G401 (cell line): ENCODE results near the gene ARHGAP22. TPM values are rescaled to one million over a fixed set of nuclear protein-coding genes. Genes with fewer than 3 reads are reported as not detected.

ENCODE experiments used
- DNase-seq: peaks from one replicate; pipeline ENCODE4 v3.0.0-alpha.2; 2015; ENCODE audit warnings: low spot score
- in situ Hi-C: cut with HindIII; loops from 2 replicates; pipeline ENCODE4 v1.10.0; 2016; ENCODE audit warnings: low sequenced_read_pairs, mixed read lengths
- total RNA-seq: library from RNA; depleted of rRNA; stranded (reverse); fragments of >200 nt; shearing (Covaris generic); gene quantifications from 2 replicates; pipeline ENCODE4 v1.2.3, GENCODE V29; 2014

ARHGAP22 gene
- total RNA-seq, 1 experiment from 2014 or later: 1.2 TPM

DNA sequence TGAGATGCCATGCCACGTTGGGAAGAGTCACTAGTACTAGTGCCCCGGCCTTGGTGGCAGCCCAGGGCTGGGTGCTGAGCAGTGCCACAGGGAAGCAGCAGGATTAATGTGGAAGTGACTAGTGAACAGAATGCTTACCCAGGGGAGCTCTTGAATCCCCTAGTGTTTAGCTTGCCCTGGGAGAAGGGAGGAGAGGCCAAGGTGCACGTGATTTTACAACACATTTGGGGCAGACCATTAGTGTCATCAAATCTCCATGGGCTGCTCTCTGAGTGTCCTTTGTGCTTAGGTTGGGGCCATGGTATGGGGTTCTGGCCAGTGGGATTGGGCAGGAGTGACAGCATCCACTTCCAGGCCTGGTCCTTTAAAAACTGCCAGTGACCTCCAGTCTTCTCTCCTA is 37.5 kb downstream of the ARHGAP22 start:
- in situ Hi-C loops: no loop called here
- no peak for DNase-seq

DNA sequence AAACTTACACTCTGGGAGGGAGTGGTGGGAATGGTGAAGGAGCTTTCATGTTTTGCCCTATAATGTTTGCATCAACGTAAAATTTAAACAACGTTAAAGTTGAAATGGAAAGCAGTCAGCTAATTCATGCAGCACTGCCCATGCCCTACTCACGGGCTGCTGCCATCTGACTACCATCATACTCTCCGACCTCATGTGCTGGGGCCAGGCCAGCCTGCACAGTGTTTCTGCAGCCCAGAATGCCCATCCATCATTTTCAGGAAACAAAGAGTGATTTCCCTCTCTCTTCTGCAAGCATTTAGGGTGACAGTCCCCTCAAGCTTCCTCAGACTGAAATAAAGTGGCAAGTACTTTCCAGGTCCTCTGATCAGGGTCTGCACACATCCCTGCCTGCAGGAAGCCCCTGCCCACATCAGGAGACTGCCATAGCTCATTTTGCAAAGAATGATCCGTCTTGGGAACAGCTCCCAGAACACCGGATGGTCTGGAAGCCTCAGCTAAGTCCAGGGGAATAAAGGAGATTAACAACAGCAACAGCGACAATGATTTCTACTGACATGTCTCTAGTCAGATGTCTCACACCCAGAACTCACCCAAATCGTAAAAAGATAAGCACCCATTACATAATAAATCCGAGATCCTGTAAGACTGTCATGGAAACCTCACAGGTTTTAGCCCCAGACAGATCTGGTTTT is 40.3 kb downstream of the ARHGAP22 start:
- in situ Hi-C loops: no loop called here
- peak; percentile 61 for DNase-seq

DNA sequence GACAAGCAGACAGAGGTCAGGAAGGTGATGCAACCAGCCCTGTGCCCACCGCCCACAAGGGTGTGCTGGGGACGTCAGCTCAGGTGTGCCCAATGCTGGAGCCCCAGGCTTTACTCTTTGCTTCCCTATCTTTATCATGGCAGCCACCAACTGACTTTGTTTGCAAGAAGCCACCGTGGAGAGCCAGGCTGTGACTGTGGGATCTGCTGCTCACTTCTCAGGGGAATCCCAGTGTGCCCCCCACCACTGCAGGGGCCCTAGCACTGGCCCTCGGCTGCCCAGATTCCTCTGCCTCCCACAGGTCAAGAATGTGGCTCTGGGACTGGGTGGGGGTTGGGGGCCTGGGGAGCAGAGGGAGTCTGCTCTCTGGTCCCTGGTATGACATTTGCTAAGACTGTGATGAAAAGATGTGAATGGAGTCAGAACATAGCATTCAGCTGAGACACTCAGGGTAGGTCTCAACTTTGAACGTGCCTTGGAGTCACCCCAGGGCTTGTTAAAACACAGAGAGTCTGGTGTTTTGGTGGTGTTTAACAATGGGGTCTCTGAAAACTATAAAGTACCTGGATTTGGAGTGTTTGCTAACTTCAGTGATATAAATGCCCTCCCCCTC is 47.3 kb downstream of the ARHGAP22 start:
- DNase-seq: no peak
- in situ Hi-C loops: no loop called here

DNA sequence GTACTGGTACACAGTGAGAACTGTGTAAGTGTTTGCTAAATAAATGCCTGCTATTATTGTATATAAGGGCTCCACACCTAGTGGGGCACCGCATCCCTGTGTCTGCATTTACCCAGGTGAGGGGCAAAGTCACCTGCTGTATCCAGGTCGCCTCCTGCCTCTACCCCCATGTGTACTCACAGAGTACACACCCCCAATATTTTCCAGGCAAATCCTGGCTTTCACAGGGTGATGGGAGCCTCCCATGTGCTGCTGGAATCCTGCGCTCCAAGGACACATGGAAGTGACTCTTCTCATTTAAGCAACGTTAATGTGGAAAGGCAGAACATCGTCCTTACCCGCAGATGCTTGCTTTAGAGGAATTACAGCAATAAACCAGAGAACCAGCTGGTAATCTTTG is 48.2 kb downstream of the ARHGAP22 start:
- in situ Hi-C loops: no loop called here
- no peak for DNase-seq

DNA sequence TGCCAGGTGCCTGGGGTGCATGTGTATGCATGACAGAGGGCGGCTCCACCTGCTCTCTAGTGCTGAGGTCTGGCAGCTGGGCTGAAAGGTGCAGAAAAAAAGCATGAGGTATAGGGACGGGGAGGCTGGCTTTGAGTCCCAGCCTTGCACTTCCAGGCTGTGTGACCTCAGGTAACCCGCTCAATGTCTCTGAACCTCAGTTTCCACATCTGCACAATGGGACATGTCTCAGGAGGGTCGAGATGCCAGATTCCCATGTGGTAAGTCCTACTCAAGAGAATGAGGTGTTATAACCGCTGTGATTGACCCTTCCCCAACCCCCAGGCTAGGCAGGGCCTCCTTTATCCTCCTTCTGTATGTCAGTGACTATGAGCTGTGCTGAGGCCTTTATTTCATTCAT is 48.8 kb downstream of the ARHGAP22 start:
- DNase-seq: no peak
- in situ Hi-C loops: no loop called here

DNA sequence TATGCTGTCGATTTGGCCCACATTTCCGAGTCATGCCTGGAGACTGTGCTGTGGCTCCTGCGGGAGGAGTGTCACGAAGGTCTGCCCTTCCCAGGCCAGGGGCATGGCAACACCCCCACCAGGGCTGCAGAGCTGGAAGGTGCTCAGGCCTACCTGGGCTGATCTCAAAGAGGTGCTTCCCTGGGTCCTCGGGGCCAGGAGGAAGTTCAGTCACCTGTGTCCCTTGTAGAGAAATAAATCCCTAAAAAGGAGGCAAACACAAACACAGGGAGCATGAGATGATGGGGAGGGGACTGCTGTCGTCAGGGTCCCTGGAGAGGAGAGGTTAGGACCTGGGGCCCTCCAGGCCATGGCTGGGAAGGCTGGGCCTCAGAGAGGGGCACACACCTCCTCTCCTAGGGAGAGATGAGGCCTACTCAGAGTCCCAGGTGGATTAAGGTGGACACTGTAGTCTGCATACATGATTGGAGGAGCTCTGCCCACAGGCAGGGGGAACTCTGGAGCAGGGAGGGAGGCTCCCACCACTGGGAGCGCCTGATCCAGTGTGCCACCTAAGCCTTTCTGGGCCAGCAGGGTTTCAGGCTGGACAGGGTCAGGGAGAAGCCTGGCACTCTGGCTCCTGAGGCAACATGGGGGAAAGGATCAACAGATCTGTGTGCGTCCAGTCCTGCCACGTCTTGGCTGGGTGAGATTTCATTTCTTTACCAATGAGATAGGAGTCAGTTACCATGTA is 49.4 kb downstream of the ARHGAP22 start:
- no peak for DNase-seq
- in situ Hi-C loops: no loop called here

DNA sequence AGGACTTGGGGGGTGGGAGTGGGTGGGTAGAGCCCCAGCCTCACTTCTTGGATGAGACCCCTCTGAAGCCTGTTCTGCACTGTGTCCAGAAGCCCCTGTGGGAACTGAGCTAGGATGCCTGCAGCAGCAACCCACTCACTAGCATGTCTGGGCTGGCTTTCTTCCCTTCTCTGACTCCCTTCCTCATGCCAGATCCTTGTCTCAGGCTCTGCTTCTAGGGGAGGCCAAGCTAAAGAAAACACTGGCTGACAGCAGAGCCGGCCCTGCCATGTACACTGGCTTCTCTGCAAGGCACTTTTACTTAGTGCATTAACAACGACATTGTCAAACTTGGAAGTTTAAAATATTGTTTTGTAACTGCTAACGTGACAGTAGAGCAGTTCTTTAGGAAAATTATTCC is 50.2 kb downstream of the ARHGAP22 start:
- in situ Hi-C loops: no loop called here
- no peak for DNase-seq

DNA sequence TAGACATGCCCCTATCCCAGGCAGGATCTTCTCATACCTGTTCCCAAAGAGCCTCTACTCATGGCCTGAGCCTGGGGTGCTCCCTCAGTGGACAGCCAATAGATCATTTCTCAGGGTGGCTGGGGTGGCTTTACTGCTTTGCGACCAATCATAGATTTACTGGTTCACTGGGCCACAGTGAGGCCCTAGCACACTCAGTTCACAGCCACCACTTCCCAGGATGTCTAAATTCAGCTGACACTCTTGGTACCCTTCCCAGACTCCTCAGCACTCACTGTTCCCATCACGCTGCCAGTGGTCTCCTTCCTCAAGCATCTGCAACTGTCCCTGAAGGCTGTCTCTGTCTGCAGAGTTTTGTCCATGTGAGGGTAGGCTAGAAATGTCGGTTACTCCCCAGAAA is 50.6 kb downstream of the ARHGAP22 start:
- no peak for DNase-seq
- in situ Hi-C loops: no loop called here

DNA sequence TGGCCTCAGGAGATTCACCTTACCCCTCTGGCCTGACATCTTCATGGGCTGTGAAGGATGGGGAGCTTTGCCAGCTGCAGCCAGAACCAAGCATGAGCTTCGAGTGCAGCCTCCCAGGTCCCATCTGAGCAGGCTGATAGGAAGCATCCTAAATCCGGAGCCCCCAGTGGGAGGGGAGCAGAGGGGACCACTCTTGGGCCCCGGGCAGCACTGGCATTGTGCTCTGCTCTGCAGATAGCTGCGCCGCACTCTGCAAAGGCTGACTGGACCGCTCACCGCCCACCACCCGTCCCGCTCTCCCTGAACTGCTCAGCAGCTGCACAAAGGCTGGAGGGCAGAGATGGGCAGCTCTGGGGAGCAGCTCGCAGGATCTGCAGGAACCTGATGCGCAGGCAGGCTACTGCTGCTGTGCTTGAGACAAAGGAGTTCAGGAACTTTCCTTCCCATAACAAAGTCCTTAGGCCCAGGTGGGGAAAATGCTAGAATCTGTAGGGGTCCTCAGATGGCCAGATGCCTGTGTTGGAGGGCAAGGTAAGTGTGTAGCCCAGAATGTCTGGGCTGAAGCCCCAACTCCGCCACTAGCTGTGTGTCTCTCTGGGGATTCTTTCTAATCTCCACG is 51.8 kb downstream of the ARHGAP22 start:
- in situ Hi-C loops: no loop called here
- no peak for DNase-seq

DNA sequence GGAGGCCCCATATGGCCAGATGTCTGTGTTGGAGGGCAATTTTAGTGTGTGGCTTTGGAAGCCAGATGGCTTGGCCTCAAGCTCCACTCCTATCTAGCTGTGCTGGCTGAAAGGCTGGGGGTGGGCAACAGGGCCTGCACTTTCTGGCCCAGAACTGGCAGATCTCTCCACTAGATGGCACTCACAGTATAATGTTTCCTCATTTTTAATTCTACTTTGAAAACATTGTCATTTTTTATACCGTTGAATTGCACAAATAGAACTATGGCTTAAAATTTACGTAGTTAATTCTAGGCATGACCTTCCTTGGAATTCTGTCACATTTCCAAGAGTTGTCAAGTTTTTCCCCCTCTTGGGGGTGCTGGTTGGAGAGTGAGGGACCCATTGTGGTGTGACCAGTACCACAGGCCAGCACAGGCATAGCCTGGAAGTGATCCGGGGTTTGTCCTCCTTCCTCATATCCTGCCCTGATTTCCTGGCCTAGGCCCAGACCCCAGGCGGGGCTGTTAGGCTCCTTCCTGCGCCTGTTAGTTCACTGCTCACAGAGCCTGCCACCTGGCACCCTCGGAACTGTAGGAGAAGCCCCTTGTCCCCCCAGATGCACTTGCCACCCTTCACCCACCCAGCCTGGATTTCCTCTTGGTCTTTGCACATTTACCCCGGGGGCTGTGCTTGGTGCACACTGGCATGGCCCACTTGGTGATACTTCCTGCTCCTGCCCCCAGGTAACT is 52.8 kb downstream of the ARHGAP22 start:
- in situ Hi-C loops: no loop called here
- DNase-seq: peak; percentile 70

DNA sequence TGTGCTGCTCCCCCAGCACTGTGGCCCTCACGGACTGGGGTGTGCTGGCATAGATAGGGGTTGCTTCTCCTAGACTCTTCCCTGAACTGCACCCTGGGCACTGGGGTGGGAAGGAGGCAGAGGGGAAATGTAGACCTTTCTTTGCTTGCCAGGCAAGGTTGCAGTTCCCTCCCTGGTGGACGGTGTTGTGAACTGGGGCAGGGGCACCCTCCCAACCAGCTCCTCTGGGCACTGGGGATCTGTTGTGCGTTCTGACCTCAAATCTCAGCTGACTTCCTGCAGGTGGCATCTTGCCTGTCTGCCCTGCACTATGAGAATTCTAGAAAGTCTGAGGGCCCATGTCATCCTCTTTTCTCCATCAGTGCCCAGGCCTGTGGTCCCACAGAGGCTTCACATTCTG is 53.9 kb downstream of the ARHGAP22 start:
- in situ Hi-C loops: no loop called here
- no peak for DNase-seq

DNA sequence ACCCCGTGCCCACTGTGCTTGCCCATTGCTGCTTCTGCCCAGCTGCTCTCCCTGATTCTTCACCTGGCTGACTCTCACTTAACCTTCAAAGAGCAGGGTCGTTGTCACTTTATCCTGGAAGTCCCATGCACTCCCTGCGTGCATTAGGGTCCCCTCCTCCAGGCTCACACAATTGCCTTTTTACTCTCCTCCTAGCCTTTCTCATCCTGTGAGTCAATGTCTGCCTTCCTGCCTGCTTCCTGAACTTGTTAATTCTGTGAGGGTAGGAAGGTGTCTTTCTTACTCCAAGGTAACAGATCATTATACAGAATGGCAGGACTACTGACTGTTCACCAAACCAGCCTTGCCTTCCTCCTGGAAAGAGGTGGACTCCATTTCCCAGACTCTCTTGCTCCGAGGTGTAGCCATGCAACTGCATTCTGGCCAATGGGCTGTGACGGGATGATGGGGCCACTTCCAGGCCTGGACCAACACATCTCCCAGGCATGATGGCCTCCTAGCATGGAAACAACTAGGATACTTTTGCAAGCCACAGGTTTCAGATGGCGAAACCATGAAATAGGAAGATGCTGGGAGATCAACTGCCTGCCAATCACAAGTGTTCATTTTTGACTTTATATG is 54.7 kb downstream of the ARHGAP22 start:
- no peak for DNase-seq
- in situ Hi-C loops: no loop called here

DNA sequence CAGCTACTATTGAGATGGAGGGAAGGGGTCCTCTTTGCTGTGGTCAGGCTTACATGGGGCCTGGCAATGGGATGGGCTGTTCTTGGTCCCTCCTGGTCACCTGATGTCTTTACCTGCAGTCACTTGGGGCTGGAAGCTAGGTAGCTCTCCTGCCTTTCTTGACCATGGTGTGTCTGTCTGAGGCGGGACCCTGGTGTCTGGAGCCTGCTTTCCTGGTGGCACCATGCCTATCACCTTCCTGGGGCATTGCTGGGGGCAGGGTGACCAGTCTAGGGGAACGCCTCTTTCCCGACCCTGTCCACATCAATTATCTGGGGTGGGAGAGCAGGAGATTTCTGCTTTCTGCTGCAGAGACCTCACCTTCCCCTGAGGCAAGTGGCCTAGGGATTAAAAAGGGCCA is 55.6 kb downstream of the ARHGAP22 start:
- in situ Hi-C loops: no loop called here
- no peak for DNase-seq

DNA sequence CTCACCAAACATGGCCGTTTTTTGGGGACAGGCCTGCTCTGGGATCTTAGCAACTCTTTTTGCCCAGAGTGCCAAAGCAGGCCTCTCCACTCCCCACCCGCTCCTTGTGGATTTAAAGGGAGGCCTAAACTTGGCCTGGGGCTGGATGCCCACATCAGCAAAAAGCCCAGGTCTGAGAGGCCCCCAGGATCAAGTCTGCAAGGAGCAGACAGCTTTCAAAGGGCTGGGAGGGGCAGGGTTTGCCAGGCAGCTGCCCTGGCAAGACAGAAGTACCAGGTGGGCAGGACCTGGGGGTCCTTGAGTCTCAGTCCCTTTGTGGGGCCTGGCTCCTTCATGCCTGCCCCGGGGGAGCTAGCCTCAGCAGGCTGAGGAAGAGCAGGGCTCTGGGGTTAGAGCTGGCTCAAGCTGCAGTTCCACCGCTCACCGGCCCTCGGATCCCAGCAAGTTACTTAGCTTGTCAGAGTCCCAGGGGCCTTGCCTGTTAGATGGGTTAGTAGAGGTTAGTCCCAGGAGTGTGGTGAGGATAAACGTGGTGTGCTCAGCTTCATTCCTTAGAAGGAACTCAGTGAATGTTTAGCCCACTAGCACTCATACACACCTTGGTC is 56.2 kb downstream of the ARHGAP22 start:
- DNase-seq: no peak
- in situ Hi-C loops: no loop called here

DNA sequence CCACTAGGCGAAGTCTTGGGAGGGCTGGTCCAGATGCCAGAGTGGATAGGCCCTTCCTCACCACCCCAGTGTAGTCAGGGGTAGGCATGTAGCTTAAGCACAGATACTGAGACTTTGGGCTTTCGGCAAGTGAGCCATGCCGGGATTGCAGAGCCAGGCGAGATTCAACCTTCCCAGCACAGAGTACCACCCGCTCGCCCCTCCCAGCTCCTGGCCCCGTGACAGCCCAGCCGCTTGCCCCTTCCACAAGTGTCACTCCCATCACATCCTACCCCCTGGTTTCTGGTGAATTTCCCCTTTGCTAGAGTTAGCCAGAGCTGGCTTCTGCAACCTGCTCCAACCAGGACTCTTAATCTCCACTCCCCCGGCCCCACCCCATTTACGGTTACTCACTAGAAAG is 56.9 kb downstream of the ARHGAP22 start:
- in situ Hi-C loops: no loop called here
- no peak for DNase-seq

DNA sequence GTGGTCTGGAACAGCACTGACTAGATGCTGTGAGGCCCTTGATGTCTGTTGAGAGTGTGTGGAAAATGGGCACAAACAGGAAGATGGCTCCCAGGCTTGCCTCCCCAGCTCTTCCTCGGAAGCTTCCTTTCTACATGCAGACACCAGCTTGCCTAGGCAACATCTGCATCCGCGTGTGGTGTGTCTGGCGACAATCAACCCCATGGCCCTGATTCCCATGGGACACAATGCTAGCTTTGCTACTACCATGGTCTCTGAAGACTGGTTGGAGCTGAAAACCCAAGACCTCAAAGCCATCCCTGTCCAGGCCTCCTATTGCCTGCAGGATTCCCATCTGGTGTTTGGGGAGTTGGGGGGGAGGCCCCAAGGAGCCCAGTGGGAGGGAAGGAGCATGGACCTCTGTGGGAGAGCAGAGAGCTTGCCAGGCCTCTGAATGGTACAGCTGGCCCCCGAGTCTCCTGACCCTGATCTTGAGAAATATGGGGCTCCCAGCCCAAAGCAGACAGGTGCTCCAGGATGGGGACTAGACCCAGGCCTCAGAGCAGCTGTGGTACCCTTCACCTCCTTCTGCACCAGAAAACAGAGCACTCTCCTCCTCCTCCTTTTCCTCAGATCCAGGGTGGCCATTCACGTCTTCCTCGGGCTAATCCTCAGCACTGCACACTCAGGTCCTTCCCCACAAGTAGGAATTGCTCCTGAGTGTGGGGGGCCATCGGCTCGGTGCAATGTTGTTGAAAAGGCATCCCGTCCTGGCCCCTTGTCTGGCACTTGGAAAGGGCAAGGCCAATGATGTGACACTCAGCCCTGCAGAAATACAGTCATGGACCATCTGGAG is 57.6 kb downstream of the ARHGAP22 start:
- in situ Hi-C loops: no loop called here
- no peak for DNase-seq

DNA sequence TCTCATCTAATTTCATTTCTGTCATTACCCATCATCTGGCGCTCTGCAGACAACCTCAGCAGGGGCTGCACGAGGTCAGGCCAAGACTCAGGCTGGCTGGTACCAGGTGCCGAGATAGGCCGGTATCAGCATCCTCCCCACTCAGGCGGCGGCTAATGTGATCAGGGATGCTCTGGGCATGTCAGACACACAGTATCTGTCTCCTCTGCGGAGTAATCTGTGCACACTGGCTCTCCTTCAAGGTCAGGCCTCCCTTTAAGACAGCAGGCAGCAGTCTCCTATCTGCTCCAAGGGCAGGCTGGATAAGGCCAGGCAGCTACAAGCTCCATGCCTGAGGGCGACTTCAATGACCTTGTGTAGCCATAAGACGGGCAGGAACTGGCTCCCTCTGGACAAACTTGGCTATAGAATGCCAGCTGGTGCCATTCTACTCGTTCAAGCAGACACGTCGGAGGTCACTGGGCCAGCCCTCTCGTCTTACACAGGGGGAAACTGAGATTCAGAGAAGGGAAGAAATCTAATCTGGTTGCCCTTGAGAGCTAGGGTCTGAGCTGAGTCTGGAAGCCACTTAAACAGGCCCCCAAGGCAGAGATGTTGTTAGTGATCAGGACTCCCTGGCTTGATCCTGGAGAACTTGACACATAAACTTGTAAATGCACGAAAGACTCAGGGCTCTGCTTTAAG is 59.3 kb downstream of the ARHGAP22 start:
- DNase-seq: no peak
- in situ Hi-C loops: no loop called here
